ENCODE measurements around the gene ZNF629. TPM values are rescaled to one million over a fixed set of nuclear protein-coding genes. Genes with fewer than 3 reads are reported as not detected.
A peak's percentile ranks its signal among the peaks of the same experiment; 100 is the strongest.

Gene ZNF629
- total and polyA plus RNA-seq, 2 of the 4 experiments (the other 2 are of a cell fraction): 7.3 to 9.1 TPM

GRCh38 chr16:30731411-30731810 lies 55.6 kb downstream of the ZNF629 start:
- ChIA-PET CTCF (no interaction called here), POLR2A (ENCODE audit: unreplicated experiment) (no interaction called here)
- in situ Hi-C loops (cut with MboI; ENCODE audit: low sequenced_read_pairs) (no loop called here), dilution Hi-C loops (cut with HindIII; ENCODE audit: low sequenced_read_pairs, unreplicated experiment) (no loop called here), intact Hi-C loops (cut with micrococcal nuclease) (no loop called here)
- no peak overlapping the region for H3K56ac ChIP-seq (ENCODE audit: extremely low read depth, insufficient read depth, low read length)
- no TSS peak for BruUV-seq (replicated peaks)
- H3K36me3 ChIP-seq (ENCODE audit: control insufficient read depth, insufficient read depth, low read length): peaks cover 61% of the 10 kb centered on the region
- no peak; the same call in 1 of the 2 replicates for ATAC-seq (ENCODE audit: low read depth)
- no peak overlapping the region for H4K91ac ChIP-seq (ENCODE audit: insufficient read depth, low read depth, low read length)
- no peak overlapping the region for H3K4me3 ChIP-seq (ENCODE audit: insufficient read depth, low read depth, low read length)
- TF ChIP-seq FOS (IDR thresholded peaks at IDR 0.05; ENCODE audit: low read depth, low read length): 0 out of 2 replicates have a peak, but pooled peaks have one; percentile 3
- TF ChIP-seq MAFK (IDR thresholded peaks at IDR 0.05; ENCODE audit: low read depth, low read length): no peak
- H2AFZ ChIP-seq (replicated peaks; ENCODE audit: low read length, poor library complexity): no peak overlapping the region
- H3K27me3 ChIP-seq (ENCODE audit: control insufficient read depth, insufficient read depth, low read length): no peaks in the 10 kb centered on the region
- WGBS, 2 experiments (ENCODE audit: extremely low coverage in 2 of 2, insufficient read length in 1 of 2): no CpG with 5 or more reads among the region's 3 CpGs
- no peak overlapping the region for H3K14ac ChIP-seq (replicated peaks; ENCODE audit: low read depth, low read length)
- H3K9ac ChIP-seq (ENCODE audit: low read depth, low read length): no peak overlapping the region
- no peak overlapping the region for H2AK5ac ChIP-seq (ENCODE audit: low read depth, low read length)
- no peaks in the 10 kb centered on the region for H3K9me3 ChIP-seq (ENCODE audit: control insufficient read depth, insufficient read depth, low read length)
- DNase-seq: peak; percentile 27
- H2AK9ac ChIP-seq (replicated peaks; ENCODE audit: low read depth, low read length, poor library complexity): no peak overlapping the region
- no peaks in the 10 kb centered on the region for H3K4me1 ChIP-seq (ENCODE audit: control insufficient read depth, insufficient read depth, low read length)
- H4K8ac ChIP-seq (ENCODE audit: low read depth in 2 of 2, low read length in 2 of 2): no peak overlapping the region
- no peak overlapping the region for H3K4me2 ChIP-seq (ENCODE audit: low read depth, low read length)
- no peak overlapping the region for H3K18ac ChIP-seq (ENCODE audit: low read depth, low read length)
- H2BK5ac ChIP-seq (ENCODE audit: low read depth, low read length, poor library complexity, severe bottlenecking): no peak overlapping the region
- no peak overlapping the region for H3K23ac ChIP-seq (ENCODE audit: low read depth, low read length)
- H2BK20ac ChIP-seq (ENCODE audit: low read depth, low read length): no peak overlapping the region
- H3K9me1 ChIP-seq (ENCODE audit: insufficient read depth, low read length): no peaks in the 10 kb centered on the region; the same call in 1 of the 2 replicates
- H3K27ac ChIP-seq (ENCODE audit: insufficient read depth, low read length): no peak overlapping the region
- H3K4ac ChIP-seq (ENCODE audit: low read depth, low read length): no peak overlapping the region
- H2BK15ac ChIP-seq (ENCODE audit: low read depth, low read length): no peak overlapping the region
- peaks cover 10 to 26% of the 10 kb centered on the region in 2 experiments for H3K79me1 ChIP-seq (ENCODE audit: low read depth in 1 of 2, low read length in 2 of 2)
- no peak overlapping the region for H4K5ac ChIP-seq (ENCODE audit: low read depth, low read length)
- no peaks in the 10 kb centered on the region for H4K20me1 ChIP-seq (ENCODE audit: insufficient read depth, low read length)
- no peak overlapping the region for H2BK120ac ChIP-seq (ENCODE audit: low read depth, low read length)

All from IMR-90 (cell line).